ENCODE data around the gene TENM3. TPM values are rescaled to one million over a fixed set of nuclear protein-coding genes. Genes with fewer than 3 reads are reported as not detected.

The TENM3 gene
- total and polyA plus RNA-seq, 2 donors (not counting 3 experiments of a cell fraction or from before 2014, with no cell fraction given), result 3.2 to 6.2 TPM

DNA sequence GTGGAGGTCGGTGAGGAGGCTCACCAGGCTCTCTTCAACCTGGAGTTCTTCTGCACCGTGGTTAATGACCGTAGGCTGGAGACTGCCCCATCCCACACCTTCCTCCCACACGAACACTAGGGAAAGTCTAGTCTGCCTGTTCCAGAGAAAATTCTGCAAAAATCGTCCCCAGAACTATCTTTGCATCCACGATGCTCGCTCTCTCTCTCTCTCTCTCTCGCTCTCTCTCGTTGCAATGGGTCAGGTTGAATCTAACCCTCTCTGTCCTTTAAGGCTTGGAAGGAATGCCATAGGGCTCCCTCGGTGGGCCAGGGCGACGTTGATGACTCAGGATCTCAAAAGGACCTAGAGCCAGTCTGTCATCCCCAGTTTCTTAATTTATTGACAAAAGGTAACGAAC, 562.5 kb downstream of the TENM3 start:
- no peak overlapping the region for H3K27ac ChIP-seq (ENCODE audit: insufficient read depth, low read depth, low read length)
- dilution Hi-C loops (cut with MboI; ENCODE audit: extremely low pct_ligation_motif_present, low sequenced_read_pairs), result no loop called here
- H3K4me1 ChIP-seq (ENCODE audit: control insufficient read depth, extremely low read depth, insufficient read depth, low read length), result no peaks in the 10 kb centered on the region
- TF ChIP-seq POLR2A (IDR thresholded peaks at IDR 0.05; ENCODE audit: low read depth, low read length) (no peak), MYC (IDR thresholded peaks at IDR 0.05; ENCODE audit: low read depth, low read length) (no peak), GATA2 (IDR thresholded peaks at IDR 0.05; ENCODE audit: insufficient read depth, insufficient read length, low read depth, low read length) (no peak), EZH2 (IDR thresholded peaks at IDR 0.05; ENCODE audit: borderline replicate concordance, low read depth, low read length, severe bottlenecking) (no peak), JUN (IDR thresholded peaks at IDR 0.05; ENCODE audit: borderline replicate concordance, insufficient read depth, insufficient read length, low read depth) (no peak), FOS (IDR thresholded peaks at IDR 0.05; ENCODE audit: borderline replicate concordance, insufficient read depth, low read length) (no peak), POLR2AphosphoS5 (IDR thresholded peaks at IDR 0.05; ENCODE audit: insufficient read depth, low read depth, low read length) (no peak)
- TF ChIP-seq, protein P1, sequence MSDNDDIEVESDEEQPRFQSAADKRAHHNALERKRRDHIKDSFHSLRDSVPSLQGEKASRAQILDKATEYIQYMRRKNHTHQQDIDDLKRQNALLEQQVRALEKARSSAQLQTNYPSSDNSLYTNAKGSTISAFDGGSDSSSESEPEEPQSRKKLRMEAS (IDR thresholded peaks at IDR 0.05; ENCODE audit: insufficient read depth, insufficient read length), result no peak
- TF ChIP-seq, protein P2, sequence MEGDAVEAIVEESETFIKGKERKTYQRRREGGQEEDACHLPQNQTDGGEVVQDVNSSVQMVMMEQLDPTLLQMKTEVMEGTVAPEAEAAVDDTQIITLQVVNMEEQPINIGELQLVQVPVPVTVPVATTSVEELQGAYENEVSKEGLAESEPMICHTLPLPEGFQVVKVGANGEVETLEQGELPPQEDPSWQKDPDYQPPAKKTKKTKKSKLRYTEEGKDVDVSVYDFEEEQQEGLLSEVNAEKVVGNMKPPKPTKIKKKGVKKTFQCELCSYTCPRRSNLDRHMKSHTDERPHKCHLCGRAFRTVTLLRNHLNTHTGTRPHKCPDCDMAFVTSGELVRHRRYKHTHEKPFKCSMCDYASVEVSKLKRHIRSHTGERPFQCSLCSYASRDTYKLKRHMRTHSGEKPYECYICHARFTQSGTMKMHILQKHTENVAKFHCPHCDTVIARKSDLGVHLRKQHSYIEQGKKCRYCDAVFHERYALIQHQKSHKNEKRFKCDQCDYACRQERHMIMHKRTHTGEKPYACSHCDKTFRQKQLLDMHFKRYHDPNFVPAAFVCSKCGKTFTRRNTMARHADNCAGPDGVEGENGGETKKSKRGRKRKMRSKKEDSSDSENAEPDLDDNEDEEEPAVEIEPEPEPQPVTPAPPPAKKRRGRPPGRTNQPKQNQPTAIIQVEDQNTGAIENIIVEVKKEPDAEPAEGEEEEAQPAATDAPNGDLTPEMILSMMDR (IDR thresholded peaks at IDR 0.05; ENCODE audit: extremely low read depth in 1 of 2, insufficient read depth in 1 of 2, low read depth in 1 of 2, low read length in 2 of 2), result no peak
- BruUV-seq (replicated peaks), result no TSS peak
- no peaks in the 10 kb centered on the region for H3K36me3 ChIP-seq (ENCODE audit: control insufficient read depth in 2 of 2, extremely low read depth in 1 of 2, insufficient read depth in 2 of 2, low read length in 2 of 2)
- H4K20me1 ChIP-seq (replicated peaks; ENCODE audit: control insufficient read depth, extremely low read depth, insufficient read depth, low read length), result no peaks in the 10 kb centered on the region
- peak overlapping the region; percentile 18 for H2AFZ ChIP-seq (ENCODE audit: low read depth, low read length)
- H3K9me1 ChIP-seq (replicated peaks; ENCODE audit: control insufficient read depth, extremely low read depth, insufficient read depth, low read length), result no peaks in the 10 kb centered on the region
- no peaks in the 10 kb centered on the region for H3K9me3 ChIP-seq (replicated peaks; ENCODE audit: control insufficient read depth, insufficient read depth, low read length)
- FAIRE-seq (no peak), DNase-seq (ENCODE audit: low read depth, low spot score) (no peak)
- no peaks in the 10 kb centered on the region for H3K79me2 ChIP-seq (ENCODE audit: control insufficient read depth, insufficient read depth, low read length)
- no peak overlapping the region for H3K9ac ChIP-seq (replicated peaks; ENCODE audit: extremely low read depth, insufficient read depth, low read length)
- peak overlapping the region; percentile 23 for H3K4me2 ChIP-seq (ENCODE audit: insufficient read depth, low read length)
- ChIA-PET CTCF (interaction anchor here (0.6 to 1.8 kb wide), 25 partner anchors 9 to 827 kb away, joined by 3 to 18 read pairs (median 3); no protein-coding TSS in a partner anchor), POLR2A (no interaction called here)
- intact Hi-C loops (cut with micrococcal nuclease), result loop anchor here (1.0 to 5.0 kb wide), 7 partner anchors 53 to 1662 kb away; no protein-coding TSS in a partner anchor
- no peak overlapping the region for H3K4me3 ChIP-seq (replicated peaks in 1 of 3; ENCODE audit: insufficient read depth in 1 of 3, low read depth in 1 of 3, low read length in 3 of 3)
- H3K27me3 ChIP-seq (ENCODE audit: control insufficient read depth in 2 of 2, insufficient read depth in 2 of 2, low read length in 2 of 2), result no peaks in the 10 kb centered on the region
